ENCODE data around the gene SLC4A1. TPM values are rescaled to one million over a fixed set of nuclear protein-coding genes. Genes with fewer than 3 reads are reported as not detected.

Gene SLC4A1
- total RNA-seq, 3 donors from 2014 or later = 0.33 TPM; not detected in 2

DNA sequence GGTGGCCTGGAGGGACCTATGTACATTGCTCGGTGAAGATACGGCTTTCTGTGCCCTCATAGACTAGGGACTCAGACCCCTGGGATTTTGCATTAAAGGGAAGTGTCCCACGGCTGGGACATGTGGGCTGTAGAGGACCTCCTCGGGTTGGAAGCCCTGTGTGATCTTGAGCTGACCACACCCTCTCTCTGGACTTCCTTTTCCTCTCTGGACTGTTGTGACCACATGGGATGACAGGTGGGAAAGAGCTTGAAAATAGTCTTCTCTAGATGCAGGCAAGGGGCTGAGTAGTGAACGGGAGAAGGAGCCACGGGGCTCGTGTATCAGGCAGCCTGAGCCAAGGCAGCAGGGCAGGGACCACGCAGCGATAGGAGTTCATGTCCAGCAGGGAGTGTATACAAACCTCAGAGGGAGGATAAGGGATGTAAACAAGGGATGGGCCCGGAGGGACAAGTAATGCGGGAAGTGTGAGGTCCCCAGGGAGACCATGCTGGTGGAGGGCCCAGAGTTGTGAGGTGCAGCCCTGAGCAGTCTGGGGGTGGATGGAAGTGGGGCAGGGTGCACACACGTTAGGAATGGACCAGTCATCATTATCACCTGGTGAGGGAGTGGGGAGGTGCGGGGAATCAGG is 4.5 kb upstream of the SLC4A1 start:
- Histone ChIP-seq H3K27ac (no peak overlapping the region), H3K36me3 (no peaks in the 10 kb centered on the region)
- TF ChIP-seq POLR2AphosphoS5 (IDR thresholded peaks at IDR 0.05) = no peak
- TF ChIP-seq, protein P1, sequence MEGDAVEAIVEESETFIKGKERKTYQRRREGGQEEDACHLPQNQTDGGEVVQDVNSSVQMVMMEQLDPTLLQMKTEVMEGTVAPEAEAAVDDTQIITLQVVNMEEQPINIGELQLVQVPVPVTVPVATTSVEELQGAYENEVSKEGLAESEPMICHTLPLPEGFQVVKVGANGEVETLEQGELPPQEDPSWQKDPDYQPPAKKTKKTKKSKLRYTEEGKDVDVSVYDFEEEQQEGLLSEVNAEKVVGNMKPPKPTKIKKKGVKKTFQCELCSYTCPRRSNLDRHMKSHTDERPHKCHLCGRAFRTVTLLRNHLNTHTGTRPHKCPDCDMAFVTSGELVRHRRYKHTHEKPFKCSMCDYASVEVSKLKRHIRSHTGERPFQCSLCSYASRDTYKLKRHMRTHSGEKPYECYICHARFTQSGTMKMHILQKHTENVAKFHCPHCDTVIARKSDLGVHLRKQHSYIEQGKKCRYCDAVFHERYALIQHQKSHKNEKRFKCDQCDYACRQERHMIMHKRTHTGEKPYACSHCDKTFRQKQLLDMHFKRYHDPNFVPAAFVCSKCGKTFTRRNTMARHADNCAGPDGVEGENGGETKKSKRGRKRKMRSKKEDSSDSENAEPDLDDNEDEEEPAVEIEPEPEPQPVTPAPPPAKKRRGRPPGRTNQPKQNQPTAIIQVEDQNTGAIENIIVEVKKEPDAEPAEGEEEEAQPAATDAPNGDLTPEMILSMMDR (IDR thresholded peaks at IDR 0.05) = no peak

DNA sequence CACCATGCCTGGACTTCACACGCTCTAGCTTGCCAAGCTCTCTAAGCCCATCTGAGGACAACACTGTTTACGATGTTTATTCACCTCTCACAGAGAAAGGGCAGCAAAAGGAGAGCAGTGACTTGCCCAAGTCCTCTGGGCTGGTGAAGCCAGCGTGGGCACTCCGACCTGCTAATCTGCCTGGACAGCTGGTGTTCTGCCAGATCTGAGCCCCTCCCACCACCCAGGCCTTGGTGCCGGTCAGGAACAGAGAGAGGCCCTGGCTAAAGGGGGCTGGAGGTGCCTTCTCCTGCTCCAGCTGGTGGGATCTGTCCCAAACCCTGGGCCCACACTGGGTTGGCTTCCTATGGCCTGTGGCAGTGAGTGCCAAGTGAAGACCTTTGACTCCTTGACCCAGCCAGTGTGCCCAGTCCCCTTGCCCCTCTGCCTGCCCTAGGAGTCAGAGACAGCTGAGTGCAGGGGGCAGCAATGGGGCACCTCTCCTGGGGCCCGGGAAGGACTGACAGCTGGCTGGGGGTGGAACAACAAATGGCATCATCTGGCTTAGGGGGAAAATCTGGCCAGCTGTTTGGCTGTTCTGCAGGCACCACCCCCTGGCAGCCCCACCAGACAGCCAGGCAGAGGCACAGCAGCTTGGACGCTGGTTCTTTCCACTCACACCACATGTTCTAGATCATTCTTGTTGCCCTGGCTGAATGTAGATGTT is 1.8 kb upstream of the SLC4A1 start:
- no peak for DNase-seq (ENCODE audit: low spot score in 2 of 2)
- TF ChIP-seq POLR2A (IDR thresholded peaks at IDR 0.05) (no peak), POLR2AphosphoS5 (IDR thresholded peaks at IDR 0.05) (no peak)
- TF ChIP-seq, protein P1 (IDR thresholded peaks at IDR 0.05) = no peak
- Histone ChIP-seq H3K4me1 (no peaks in the 10 kb centered on the region), H3K27ac (no peak overlapping the region), H3K4me3 (no peak overlapping the region), H3K9me3 (no peaks in the 10 kb centered on the region), H3K27me3 (no peaks in the 10 kb centered on the region), H3K36me3 (no peaks in the 10 kb centered on the region)
- intact Hi-C loops (cut with DNase I; ENCODE audit: low total_unique reads) = no loop called here

More for the DNA sequence above, 4.5 kb upstream of the SLC4A1 start:
- no peaks in the 10 kb centered on the region for H3K9me3 ChIP-seq
- no peak for DNase-seq (ENCODE audit: low spot score in 2 of 2)
- H3K4me3 ChIP-seq = no peak overlapping the region
- no peaks in the 10 kb centered on the region for H3K27me3 ChIP-seq
- H3K4me1 ChIP-seq = no peaks in the 10 kb centered on the region
- intact Hi-C loops (cut with DNase I; ENCODE audit: low total_unique reads) = no loop called here

DNA sequence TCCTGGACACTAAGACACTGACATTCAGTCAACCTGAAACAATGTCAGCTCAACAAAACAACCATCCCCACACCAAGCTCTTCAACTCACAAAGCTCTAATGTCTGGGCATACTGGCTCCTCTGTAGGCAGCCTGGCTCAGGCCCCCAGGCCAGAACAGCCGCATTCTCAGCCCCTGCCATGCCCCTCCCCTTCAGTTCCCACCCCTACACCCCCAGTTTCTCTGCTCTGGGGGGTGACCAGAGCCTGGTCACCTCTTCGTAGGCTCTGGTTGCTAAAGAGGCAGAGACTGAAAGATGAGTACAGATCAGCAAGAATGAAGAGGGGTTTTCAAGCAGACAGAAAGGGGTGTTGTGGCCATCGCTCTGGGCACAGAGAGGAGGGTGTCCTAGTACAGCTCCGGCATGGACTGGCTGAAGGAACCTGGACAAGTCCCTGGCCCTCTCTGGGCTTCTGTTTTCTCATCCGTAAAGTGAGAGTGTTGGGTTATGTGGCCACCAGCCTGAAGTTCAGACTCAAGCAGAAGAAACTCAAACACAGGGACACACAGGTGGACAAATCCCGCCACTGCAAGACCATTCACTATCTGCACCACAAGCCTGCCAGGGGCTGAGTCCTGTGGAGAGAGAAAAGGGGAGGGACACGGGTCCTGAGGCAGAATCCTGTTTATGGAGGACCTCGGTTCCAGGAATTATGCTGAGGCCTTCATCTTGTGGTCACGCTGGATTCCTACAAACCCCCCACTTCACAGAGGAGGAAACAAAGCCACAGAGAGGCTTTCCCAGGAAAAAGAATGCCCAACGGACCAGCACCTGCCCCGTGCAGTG is 987 bp upstream of the SLC4A1 start:
- TF ChIP-seq, protein P1 (IDR thresholded peaks at IDR 0.05) = no peak
- TF ChIP-seq POLR2A (IDR thresholded peaks at IDR 0.05) = no peak
- TF ChIP-seq POLR2AphosphoS5 (IDR thresholded peaks at IDR 0.05) = no peak
- Histone ChIP-seq H3K4me3 (no peak overlapping the region), H3K9me3 (no peaks in the 10 kb centered on the region), H3K27me3 (no peaks in the 10 kb centered on the region), H3K36me3 (no peaks in the 10 kb centered on the region), H3K4me1 (no peaks in the 10 kb centered on the region), H3K27ac (no peak overlapping the region)
- intact Hi-C loops (cut with DNase I; ENCODE audit: low total_unique reads) = no loop called here
- DNase-seq (ENCODE audit: low spot score in 2 of 2) = no peak

DNA sequence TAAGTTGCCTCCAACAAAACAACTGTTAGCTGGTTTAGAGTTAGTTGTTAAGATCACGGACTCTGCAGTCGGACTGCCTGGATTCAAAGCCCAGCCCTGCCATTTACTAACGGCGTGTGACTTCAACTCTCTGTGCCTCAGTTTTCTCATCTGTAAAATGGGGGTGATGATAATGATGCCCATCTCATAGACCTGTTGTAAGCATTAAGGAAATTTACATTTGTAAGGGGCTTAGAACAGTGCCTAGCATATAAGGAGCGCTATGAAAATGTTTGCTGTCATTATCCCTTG is 825 bp downstream of the SLC4A1 start:
- TF ChIP-seq POLR2AphosphoS5 (IDR thresholded peaks at IDR 0.05) (no peak), POLR2A (IDR thresholded peaks at IDR 0.05) (no peak)
- TF ChIP-seq, protein P1 (IDR thresholded peaks at IDR 0.05) = no peak
- H3K27ac ChIP-seq = no peak overlapping the region
- H3K9me3 ChIP-seq = no peaks in the 10 kb centered on the region
- DNase-seq (ENCODE audit: low spot score in 2 of 2) = no peak
- no peaks in the 10 kb centered on the region for H3K27me3 ChIP-seq
- intact Hi-C loops (cut with DNase I; ENCODE audit: low total_unique reads) = no loop called here
- no peaks in the 10 kb centered on the region for H3K36me3 ChIP-seq
- H3K4me3 ChIP-seq = no peak overlapping the region
- H3K4me1 ChIP-seq = no peaks in the 10 kb centered on the region

All from breast epithelium (tissue), 4 donors.